Hepatocyte (in vitro differentiated cells): ENCODE measurements around the gene TNNC2. TPM values are rescaled to one million over a fixed set of nuclear protein-coding genes. Genes with fewer than 3 reads are reported as not detected.

Experiments used
- DNase-seq: peaks from one replicate; pipeline ENCODE4 v3.0.0-alpha.2; 2016; ENCODE audit warnings: low spot score
- H2AFZ ChIP-seq: fragments of 200-600 bp; sonication (generic); 2 replicates; pipeline ENCODE4 v1.6.0; 2016; ENCODE audit warnings: antibody characterized with exemption, mild to moderate bottlenecking
- H3K27ac ChIP-seq: fragments of 200-600 bp; sonication (generic); 2 replicates; pipeline ENCODE4 v1.5.1; 2016; ENCODE audit warnings: mild to moderate bottlenecking
- H3K27me3 ChIP-seq: fragments of 200-600 bp; sonication (generic); 2 replicates; pipeline ENCODE4 v1.6.1; 2016
- H3K36me3 ChIP-seq: fragments of 200-600 bp; sonication (generic); replicated peaks from 2 replicates; pipeline ENCODE4 v1.5.1; 2016; ENCODE audit warnings: low read depth; ENCODE audit not compliant: insufficient read depth
- H3K4me1 ChIP-seq: fragments of 200-600 bp; sonication (generic); 2 replicates; pipeline ENCODE4 v1.5.1; 2016; ENCODE audit warnings: mild to moderate bottlenecking, moderate library complexity; ENCODE audit not compliant: insufficient read depth
- H3K4me2 ChIP-seq: fragments of 200-600 bp; sonication (generic); 2 replicates; pipeline ENCODE4 v1.6.0; 2016
- H3K4me3 ChIP-seq: fragments of 200-600 bp; sonication (generic); 2 replicates; pipeline ENCODE4 v1.5.1; 2016; ENCODE audit warnings: mild to moderate bottlenecking
- H3K79me2 ChIP-seq: fragments of 200-600 bp; sonication (generic); 2 replicates; pipeline ENCODE4 v1.6.0; 2017; ENCODE audit warnings: mild to moderate bottlenecking
- H3K9me2 ChIP-seq: fragments of 200-600 bp; sonication (generic); replicated peaks from 2 replicates; pipeline ENCODE4 v1.6.0; 2017; ENCODE audit warnings: mild to moderate bottlenecking; ENCODE audit not compliant: insufficient read depth
- H3K9me3 ChIP-seq: fragments of 200-600 bp; sonication (generic); 2 replicates; pipeline ENCODE4 v1.5.1; 2016; ENCODE audit warnings: low read depth, mild to moderate bottlenecking
- H4K20me1 ChIP-seq: fragments of 200-600 bp; sonication (generic); 2 replicates; pipeline ENCODE4 v1.6.0; 2016; ENCODE audit warnings: mild to moderate bottlenecking; ENCODE audit not compliant: insufficient read depth, poor library complexity, severe bottlenecking
- EZH2 ChIP-seq: fragments of 200-600 bp; sonication (generic); IDR thresholded peaks from 2 replicates; pipeline ENCODE4 v1.6.1; 2016; ENCODE audit warnings: antibody characterized with exemption, mild to moderate bottlenecking, borderline replicate concordance
- EZH2phosphoT487 ChIP-seq: fragments of 200-600 bp; sonication (generic); IDR thresholded peaks from one replicate; pipeline ENCODE4 v1.6.1; 2018; ENCODE audit warnings: antibody characterized with exemption, mild to moderate bottlenecking, low read depth, moderate library complexity; ENCODE audit not compliant: unreplicated experiment, severe bottlenecking
- WGBS: methylation state at CpG from one replicate; pipeline ENCODE4 v1.1.6; 2016; ENCODE audit warnings: low lambda C conversion rate; ENCODE audit errors: missing lambda C conversion rate; 5-methylcytosine and 5-hydroxymethylcytosine counted together
- polyA plus RNA-seq: library from polyadenylated mRNA; unstranded; fragments of >200 nt; fragmentation: Nextera tagmentation; extraction: Ambion mirVana; gene quantifications from 2 replicates; pipeline ENCODE4 v1.2.1, GENCODE V29; 2016
- total RNA-seq: library from RNA; depleted of rRNA; stranded (reverse); fragments of >200 nt; gene quantifications from 2 replicates; pipeline ENCODE4 v1.2.3, GENCODE V29; 2014
- TF ChIP-seq, protein P1 (sequence below): fragments of 200-600 bp; sonication (generic); IDR thresholded peaks from 2 replicates; pipeline ENCODE4 v1.5.1; 2016; ENCODE audit warnings: antibody characterized with exemption, mild to moderate bottlenecking; ENCODE audit not compliant: poor library complexity

The TNNC2 gene
- total and polyA plus RNA-seq, 2 experiments from 2014 or later: 0.51 to 0.63 TPM

GRCh38 chr20:45834797-45835161 is 7.7 kb upstream of the TNNC2 start:
- WGBS: 93% methylated on average over 14 of the region's 14 CpGs

DNA sequence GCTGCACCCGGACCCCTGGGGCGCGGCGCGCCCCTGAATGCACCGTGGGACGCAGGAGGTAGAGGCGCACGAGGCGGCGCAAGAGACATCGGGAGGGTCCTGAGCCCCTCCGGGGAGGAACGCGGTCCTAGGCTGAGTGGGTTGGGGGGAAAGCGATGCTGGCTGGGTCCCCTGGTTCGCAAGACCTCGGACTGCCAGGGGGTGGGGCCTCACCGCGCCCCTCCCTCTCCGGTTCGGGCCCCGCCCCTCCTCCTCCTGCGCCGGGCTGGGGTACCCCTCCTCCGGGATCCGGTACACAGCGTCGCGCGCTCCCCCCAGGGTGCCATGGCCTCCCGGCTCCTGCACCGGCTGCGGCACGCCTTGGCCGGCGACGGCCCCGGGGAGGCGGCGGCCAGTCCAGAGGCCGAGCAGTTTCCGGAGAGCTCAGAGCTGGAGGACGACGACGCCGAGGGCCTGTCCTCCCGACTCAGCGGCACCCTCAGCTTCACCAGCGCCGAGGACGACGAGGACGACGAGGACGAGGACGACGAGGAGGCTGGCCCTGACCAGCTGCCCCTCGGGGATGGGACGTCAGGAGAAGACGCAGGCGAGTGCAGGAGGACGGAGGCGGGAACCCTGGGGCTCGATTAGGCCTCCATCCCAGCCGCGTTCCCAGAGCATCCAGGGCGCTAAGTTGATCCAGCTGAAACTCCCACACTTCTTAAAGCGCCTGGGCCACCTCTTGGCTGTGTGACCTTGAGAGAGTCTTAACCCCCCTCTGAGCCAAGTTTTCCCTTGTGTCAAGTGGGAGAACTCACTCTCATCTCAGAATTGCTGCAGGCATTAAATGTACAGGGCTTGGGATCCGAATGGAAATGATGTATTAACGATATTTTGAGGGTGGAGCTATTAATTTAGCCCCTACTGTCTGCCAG is 7.0 kb upstream of the TNNC2 start:
- H2AFZ ChIP-seq: peak overlapping the region; percentile 87

More at GRCh38 chr20:45834797-45835161, 7.7 kb upstream of the TNNC2 start:
- Histone ChIP-seq H3K4me1 (peaks cover 29% of the 10 kb centered on the region), H4K20me1 (no peaks in the 10 kb centered on the region), H3K9me2 (no peaks in the 10 kb centered on the region), H2AFZ (no peak overlapping the region), H3K79me2 (peaks cover 14% of the 10 kb centered on the region), H3K4me3 (peak overlapping the region; percentile 87), H3K9me3 (no peaks in the 10 kb centered on the region), H3K36me3 (no peaks in the 10 kb centered on the region), H3K27ac (peak overlapping the region; percentile 87), H3K4me2 (peak overlapping the region; percentile 92), H3K27me3 (no peaks in the 10 kb centered on the region)
- no peak for TF ChIP-seq EZH2phosphoT487
- TF ChIP-seq EZH2: no peak
- TF ChIP-seq, protein P1, sequence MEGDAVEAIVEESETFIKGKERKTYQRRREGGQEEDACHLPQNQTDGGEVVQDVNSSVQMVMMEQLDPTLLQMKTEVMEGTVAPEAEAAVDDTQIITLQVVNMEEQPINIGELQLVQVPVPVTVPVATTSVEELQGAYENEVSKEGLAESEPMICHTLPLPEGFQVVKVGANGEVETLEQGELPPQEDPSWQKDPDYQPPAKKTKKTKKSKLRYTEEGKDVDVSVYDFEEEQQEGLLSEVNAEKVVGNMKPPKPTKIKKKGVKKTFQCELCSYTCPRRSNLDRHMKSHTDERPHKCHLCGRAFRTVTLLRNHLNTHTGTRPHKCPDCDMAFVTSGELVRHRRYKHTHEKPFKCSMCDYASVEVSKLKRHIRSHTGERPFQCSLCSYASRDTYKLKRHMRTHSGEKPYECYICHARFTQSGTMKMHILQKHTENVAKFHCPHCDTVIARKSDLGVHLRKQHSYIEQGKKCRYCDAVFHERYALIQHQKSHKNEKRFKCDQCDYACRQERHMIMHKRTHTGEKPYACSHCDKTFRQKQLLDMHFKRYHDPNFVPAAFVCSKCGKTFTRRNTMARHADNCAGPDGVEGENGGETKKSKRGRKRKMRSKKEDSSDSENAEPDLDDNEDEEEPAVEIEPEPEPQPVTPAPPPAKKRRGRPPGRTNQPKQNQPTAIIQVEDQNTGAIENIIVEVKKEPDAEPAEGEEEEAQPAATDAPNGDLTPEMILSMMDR: no peak
- DNase-seq: no peak

GRCh38 chr20:45833030-45833882 is 6.1 kb upstream of the TNNC2 start, which contains the start of gene SNX21:
Gene SNX21, plus strand, starts transcription at chr20:45833799. Its CDS starts 121 bp downstream, at chr20:45833920.
- Histone ChIP-seq H3K36me3 (no peaks in the 10 kb centered on the region), H4K20me1 (no peaks in the 10 kb centered on the region), H3K9me3 (no peaks in the 10 kb centered on the region), H3K4me1 (peaks cover 29% of the 10 kb centered on the region), H3K9me2 (no peaks in the 10 kb centered on the region), H2AFZ (peak within 1 kb of the TSS; percentile 87), H3K79me2 (peaks cover 12% of the 10 kb centered on the region), H3K27ac (peak within 1 kb of the TSS; percentile 87), H3K4me3 (peak within 1 kb of the TSS; percentile 87), H3K4me2 (peak within 1 kb of the TSS; percentile 92), H3K27me3 (no peaks in the 10 kb centered on the region)
- 22% methylated on average over 17 of the region's 35 CpGs for whole genome bisulfite sequencing
- DNase-seq: peak; percentile 91
- TF ChIP-seq, protein P1: no peak
- TF ChIP-seq EZH2 (no peak), EZH2phosphoT487 (no peak)

More for the DNA sequence above, 7.0 kb upstream of the TNNC2 start:
- H3K27me3 ChIP-seq: no peaks in the 10 kb centered on the region
- H3K4me2 ChIP-seq: peak overlapping the region; percentile 92
- peak; percentile 81 for DNase-seq
- peaks cover 29% of the 10 kb centered on the region for H3K4me1 ChIP-seq
- no peaks in the 10 kb centered on the region for H3K9me3 ChIP-seq
- TF ChIP-seq, protein P1: no peak
- no peak for TF ChIP-seq EZH2
- H4K20me1 ChIP-seq: no peaks in the 10 kb centered on the region
- 8% methylated on average over 50 of the region's 71 CpGs for WGBS
- H3K4me3 ChIP-seq: peak overlapping the region; percentile 87
- no peaks in the 10 kb centered on the region for H3K36me3 ChIP-seq
- peak overlapping the region; percentile 87 for H3K27ac ChIP-seq
- H3K79me2 ChIP-seq: peaks cover 14% of the 10 kb centered on the region
- no peaks in the 10 kb centered on the region for H3K9me2 ChIP-seq
